Stimulated activated CD4-positive, alpha-beta T cell treated with anti-CD3 and anti-CD28 coated beads, Interleukin-1b, Interleukin-23, amount 100 ng/mL, for 4 hours (primary cell): ENCODE results near the gene GGTA1.
"Not testable (repeated sequence)": the region's sequence is repeated elsewhere in the genome, so short reads cannot be mapped to it uniquely, and the experiment has no call there.

Source experiments
- DNase-seq, 2 donors: peaks; one replicate each; pipeline ENCODE4 v3.0.0-alpha.2; 2020; ENCODE audit warnings: low read depth in 2 of 2

Gene GGTA1

GRCh38 chr9:121499427-121500164 lies at the start of gene GGTA1:
Gene GGTA1, minus strand, starts transcription at chr9:121499844. Its CDS starts 31,922 bp downstream, at chr9:121467922.
- no peak for DNase-seq

DNA sequence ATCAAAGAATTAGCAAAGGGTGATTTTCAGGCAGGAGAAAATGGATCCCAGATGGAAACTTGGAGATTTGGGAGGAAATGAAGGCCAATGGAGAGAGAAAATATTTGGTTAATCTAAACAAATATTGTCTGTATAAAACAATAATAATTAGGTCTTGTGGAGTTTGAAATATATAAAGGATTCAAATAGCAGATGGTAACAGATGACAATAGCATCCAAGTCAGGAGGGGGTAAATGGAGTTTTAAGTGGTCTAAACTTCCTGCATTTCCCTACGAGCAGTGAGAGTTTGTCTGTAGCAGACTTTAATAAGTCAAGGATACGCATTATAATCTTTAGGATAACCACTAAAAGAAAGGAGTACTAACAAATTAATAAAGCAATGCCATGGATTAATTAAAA lies 49.0 kb upstream of the GGTA1 start:
- DNase-seq: no peak

- peak; percentile 27 to 53 for DNase-seq
These were observed 46.3 kb upstream of the GGTA1 start for GRCh38 chr9:121545875-121546423.

DNA sequence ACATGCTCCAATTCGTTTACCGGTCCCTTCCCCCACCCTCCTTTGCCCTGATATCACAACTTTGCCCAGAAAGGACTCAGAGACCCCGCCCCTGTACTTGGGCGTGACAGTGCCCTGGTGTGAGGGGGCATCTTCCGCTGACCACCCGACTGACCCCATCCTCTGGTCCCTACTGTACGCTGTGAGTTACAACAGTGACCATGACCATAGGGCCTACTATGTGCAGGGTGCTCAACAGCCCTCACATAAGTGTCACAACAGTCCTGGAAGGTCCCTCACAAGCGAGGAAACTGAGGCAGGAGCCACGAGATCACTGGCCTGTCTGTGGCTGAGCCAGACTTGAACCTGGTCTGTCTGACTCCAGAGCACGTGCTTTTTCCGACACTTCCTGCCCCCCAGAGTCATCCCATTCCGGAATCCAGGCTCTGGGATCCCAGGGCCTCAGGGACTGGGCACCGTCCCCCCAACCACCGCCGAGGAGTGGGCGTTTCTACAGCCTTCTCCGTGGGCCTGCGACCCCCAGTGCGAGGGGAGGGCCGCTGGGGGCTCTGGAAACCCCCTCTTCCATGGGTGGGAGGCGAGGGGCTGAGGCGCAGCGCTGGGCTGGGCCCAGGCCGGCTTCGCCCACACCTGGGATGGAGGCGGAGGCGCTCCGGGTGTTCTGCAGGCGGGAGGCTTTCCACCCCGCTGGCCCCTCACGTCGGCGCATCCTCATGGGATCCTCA lies 45.7 kb upstream of the GGTA1 start:
- no peak for DNase-seq

DNA sequence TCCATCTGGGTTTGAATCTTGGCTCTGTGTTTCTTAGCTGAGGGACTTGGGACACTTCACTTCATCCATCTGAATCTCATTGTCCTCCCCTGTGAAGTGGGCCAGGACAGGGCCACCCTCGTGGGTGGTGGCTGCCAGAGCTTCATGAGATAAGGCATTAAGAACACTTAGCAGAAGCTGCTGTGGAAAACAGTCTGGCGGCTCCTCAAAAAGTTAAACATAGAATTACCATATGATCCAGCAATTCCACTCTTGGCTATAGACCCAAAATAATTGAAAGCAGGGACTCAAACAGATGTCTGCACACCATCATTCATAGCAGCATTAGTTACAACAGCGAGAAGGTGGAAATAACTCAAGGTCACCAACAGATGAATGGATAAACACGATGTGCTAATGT lies 42.4 kb upstream of the GGTA1 start:
- no peak for DNase-seq

GRCh38 chr9:121541256-121541655 lies 41.6 kb upstream of the GGTA1 start:
- DNase-seq: no peak

GRCh38 chr9:121538221-121538620 lies 38.6 kb upstream of the GGTA1 start:
- DNase-seq: no peak

DNA sequence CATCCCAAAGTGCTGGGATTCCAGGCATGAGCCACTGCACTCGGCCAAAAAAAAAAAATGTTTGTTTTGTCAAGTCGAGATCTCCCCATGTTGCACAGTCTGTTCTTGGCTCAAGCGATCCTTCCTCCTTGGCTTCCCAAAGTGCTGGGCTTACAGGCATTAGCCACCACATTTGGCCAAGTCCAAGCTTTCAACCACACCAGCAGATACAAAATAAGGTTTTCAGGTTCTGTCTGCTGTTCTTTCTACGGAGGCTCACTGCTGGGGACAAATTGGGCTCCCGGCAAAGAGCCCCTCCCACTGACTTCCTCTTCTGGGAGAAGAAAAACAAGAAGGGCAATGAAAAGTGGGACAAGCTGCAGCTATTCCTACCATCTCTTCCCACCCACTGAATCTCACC lies 37.6 kb upstream of the GGTA1 start:
- DNase-seq: no peak

DNA sequence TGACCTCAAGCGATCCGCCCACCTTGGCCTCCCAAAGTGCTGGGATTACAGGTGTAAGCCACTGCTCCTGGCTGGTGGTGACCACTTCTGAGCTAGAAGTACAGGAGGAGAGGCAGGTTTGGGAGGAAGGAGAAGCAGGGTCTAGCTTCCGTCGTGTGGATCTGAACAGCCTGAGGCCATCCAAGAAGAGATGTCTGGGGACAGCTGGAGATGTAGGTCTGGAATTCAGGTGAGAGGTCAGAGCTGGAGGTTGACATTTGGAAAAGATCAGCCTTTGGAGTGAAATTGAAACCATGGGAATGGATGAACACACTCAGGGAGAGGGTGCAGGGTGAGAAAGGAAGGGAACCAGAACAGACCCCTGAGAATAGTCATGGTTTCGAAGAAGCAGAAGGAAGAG lies 33.2 kb upstream of the GGTA1 start:
- no peak for DNase-seq

DNA sequence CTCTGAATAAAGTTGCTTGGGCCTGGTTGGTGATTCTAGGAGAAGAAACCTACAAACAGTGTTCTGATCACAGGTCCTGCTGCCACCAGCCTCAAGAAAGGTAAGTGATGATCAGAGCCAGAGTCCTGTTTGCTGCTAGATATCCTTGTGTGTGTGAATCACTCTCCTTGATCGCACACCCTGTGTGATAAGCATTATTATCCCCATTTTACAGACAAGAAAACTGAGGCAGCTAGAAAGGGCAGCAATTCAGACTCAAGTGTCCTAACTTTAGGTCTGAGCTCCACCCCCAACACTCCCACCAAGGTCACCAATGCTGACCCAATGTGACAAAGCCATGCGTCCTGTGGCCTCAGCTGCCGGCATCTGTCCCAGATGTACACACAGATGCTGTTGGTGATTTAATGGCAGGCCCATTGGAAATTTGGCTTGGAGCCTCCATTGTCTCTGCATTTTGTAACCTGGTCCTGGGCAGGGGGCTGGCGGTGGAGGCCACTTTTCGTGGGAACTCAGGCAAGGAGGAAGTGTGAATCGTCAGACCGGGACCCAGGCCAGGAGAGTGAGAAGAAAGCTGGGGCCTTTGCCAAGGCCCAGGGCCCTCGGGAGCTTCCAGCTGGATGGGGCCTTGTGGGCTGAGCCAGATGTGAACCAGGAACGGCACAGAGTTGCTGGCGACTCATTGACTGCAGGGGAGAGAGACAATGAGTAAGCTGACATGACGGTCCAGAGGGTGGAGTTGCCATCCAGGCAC lies 29.8 kb upstream of the GGTA1 start:
- no peak for DNase-seq

DNA sequence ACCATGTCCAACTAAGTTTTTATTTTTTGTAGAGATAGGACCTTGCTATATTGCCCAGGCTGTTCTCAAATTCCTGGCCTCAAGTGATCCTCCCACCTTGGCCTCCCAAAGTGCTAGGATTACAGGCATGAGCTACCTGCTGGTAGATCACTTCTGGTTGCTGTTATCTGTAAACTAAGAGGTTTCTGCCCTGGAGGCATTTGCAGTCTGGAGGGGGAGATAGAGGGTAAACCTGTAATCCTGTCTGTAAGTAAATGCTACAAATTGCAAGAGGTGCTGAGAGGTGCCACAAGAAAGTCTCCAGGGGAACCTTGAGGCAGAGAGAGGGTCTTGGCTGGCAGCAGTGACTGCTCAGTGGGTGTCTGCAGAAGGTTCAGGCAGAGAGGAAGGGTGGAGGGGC lies 29.0 kb upstream of the GGTA1 start:
- DNase-seq: no peak

GRCh38 chr9:121527371-121527770 lies 27.7 kb upstream of the GGTA1 start:
- no peak for DNase-seq

DNA sequence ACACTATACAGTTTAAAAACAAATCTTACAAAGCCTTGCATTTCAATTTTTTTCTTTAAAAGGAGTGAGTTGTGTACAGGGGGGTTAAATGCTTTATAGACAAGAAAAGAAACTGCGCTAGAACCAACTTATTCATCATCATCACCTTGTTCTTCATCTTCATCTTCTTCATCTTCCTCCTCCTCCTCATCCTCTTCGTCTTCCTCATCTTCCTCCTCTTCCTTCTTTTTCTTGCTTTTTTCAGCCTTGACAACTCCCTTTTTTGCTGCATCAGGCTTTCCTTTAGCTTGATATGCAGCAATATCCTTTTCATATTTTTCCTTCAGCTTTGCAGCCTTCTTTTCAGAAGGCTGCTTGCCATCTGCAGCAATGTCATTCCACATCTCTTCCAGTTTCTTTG lies 20.0 kb upstream of the GGTA1 start:
- not testable (repeated sequence) for DNase-seq

- no peak for DNase-seq
These were observed 19.0 kb upstream of the GGTA1 start for GRCh38 chr9:121518634-121519033.

DNA sequence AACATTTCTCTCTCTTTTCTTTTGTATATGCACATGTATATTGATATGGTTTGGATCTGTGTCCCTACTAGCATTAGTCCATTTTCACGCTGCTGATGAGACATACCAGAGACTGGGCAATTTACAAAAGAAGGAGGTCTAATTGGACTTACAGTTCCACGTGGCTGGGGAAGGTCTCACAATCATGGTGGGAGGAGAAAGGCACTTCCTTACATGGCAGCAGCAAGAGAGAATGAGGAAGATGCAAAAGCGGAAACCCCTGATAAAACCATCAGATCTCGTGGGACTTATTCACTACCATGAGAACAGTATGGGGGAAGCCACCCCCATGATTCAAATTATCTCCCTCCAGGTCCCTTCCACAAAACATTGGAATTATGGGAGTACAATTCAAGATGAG lies 13.5 kb upstream of the GGTA1 start:
- not testable (repeated sequence) for DNase-seq

GRCh38 chr9:121510766-121511550 lies 11.3 kb upstream of the GGTA1 start:
- DNase-seq: no peak

DNA sequence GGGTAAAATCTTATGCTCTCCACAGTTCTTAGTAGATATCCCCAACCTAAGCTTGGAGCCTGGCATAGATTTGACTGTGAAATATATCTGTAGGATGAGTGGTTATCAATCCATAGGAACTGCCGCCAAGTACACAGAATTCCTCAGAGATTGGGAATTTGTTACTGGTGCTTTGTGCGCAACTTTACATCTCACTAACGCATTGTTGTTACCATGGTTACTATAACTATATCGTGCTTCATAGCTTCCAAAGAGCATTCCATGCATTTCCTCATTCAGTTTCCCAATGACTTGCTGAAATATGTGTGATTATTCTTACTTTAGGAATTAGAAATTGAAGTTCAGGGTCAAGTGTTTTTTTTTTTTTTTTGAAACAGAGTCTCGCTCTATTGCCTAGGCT lies 9.5 kb upstream of the GGTA1 start:
- DNase-seq: no peak

GRCh38 chr9:121508415-121508814 lies 8.8 kb upstream of the GGTA1 start:
- DNase-seq: no peak

GRCh38 chr9:121505903-121506735 lies 6.5 kb upstream of the GGTA1 start:
- DNase-seq: no peak

DNA sequence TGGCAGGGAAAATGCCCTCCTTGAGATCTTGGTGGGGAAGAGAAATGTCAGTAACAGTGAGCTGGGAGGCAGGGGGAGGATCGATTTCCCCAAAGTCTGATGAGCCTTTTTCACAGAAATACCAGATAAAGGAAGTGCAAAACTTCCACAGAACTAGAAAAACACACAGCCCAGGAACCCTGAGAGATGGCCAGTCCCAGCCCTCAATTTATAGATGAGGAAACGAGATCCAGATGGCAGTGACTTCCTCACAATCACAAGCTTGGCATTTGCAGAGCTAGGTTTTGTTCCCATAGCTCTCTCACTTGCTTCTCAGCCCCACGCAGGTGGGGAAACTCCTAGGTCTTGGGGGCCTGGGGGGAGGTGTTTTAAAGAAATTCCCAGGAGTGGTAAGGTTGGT lies 3.8 kb upstream of the GGTA1 start:
- DNase-seq: no peak

- no peak for DNase-seq
These were observed 478 bp upstream of the GGTA1 start for GRCh38 chr9:121500165-121500478.
